HepG2 (cell line): Measurements from ENCODE around the gene C1QTNF3. TPM values are rescaled to one million over a fixed set of nuclear protein-coding genes. Genes with fewer than 3 reads are reported as not detected.

Experiments used
- ATAC-seq: fragments of 200-7000 bp; cut with Tn5 transposase; 3 replicates; pipeline ENCODE4 v1.9.1; 2020; ENCODE audit warnings: mild to moderate bottlenecking, moderate library complexity
- BruUV-seq: library from RNA; stranded (reverse); fragments of 400-500 nt; replicated peaks from 2 replicates; lab custom pipeline; 2021; lab: Mats Ljungman, UMichigan
- CTCF ChIA-PET: fragments of 300-600 bp; formaldehyde crosslinking; extraction: SDS; loops from one replicate; lab custom pipeline; 2021; ENCODE audit warnings: low total read pairs, inconsistent platforms, low intra/inter-chr PET ratio; lab: Yijun Ruan, JAX
- POLR2A ChIA-PET: fragments of 350-600 bp; sonication (Branson Sonifier 250); formaldehyde crosslinking; loops from one replicate; lab custom pipeline; 2020; ENCODE audit warnings: antibody characterized with exemption, inconsistent platforms; lab: Yijun Ruan, JAX
- DNase-seq: peaks from one replicate; pipeline ENCODE4 v3.0.0-alpha.2; 2015; ENCODE audit warnings: low spot score
- FAIRE-seq: peaks from 3 replicates; lab custom pipeline; 2011; peaks lifted over from hg19 to GRCh38; lab: Jason Lieb, UNC
- H2AFZ ChIP-seq: one replicate; pipeline ENCODE4 v1.6.1; 2011; ENCODE audit warnings: low read length, inconsistent platforms
- H3K27ac ChIP-seq: fragments of 300-600 bp; 3 replicates; pipeline ENCODE4 v1.8.0; 2011; ENCODE audit warnings: mixed run types, mild to moderate bottlenecking, mixed read lengths, low read length, inconsistent platforms; ENCODE audit not compliant: insufficient read depth; ENCODE audit errors: extremely low read length
- H3K27me3 ChIP-seq, 2 experiments: fragments of 200-600 bp in 1 of 2; 2 replicates in 1 of 2; 3 replicates in 1 of 2; pipeline versions ENCODE4 v1.6.0 to v1.8.0; 2011; ENCODE audit warnings: low read length in 2 of 2, mild to moderate bottlenecking in 2 of 2, moderate library complexity in 2 of 2, inconsistent platforms in 1 of 2; ENCODE audit not compliant: insufficient read depth in 2 of 2, control insufficient read depth in 1 of 2
- H3K36me3 ChIP-seq, 2 experiments: fragments of 200-600 bp in 1 of 2; replicated peaks in 1 of 2; 2 replicates in 1 of 2; 3 replicates in 1 of 2; pipeline versions ENCODE4 v1.5.1 to v1.8.0; 2011; ENCODE audit warnings: low read length in 2 of 2, inconsistent platforms in 1 of 2; ENCODE audit not compliant: insufficient read depth in 2 of 2, control insufficient read depth in 1 of 2
- H3K4me1 ChIP-seq: 2 replicates; pipeline ENCODE4 v1.5.1; 2012; ENCODE audit warnings: low read length, inconsistent platforms; ENCODE audit not compliant: insufficient read depth
- H3K4me2 ChIP-seq: 2 replicates; pipeline ENCODE4 v1.6.0; 2011; ENCODE audit warnings: low read depth, low read length, inconsistent platforms
- H3K4me3 ChIP-seq, 3 experiments: fragments of 200-600 bp in 1 of 3; sonication (generic), shearing (Covaris generic) in 1 of 3; replicated peaks in 1 of 3; 2 replicates each; pipeline ENCODE4 v1.5.1; 2011 to 2016; ENCODE audit warnings: low read length in 3 of 3, inconsistent platforms in 2 of 3, low read depth in 2 of 3, mild to moderate bottlenecking in 2 of 3, control low read depth in 1 of 3, mixed read lengths in 1 of 3; ENCODE audit not compliant: insufficient read depth in 1 of 3
- H3K79me2 ChIP-seq: one replicate; pipeline ENCODE4 v1.6.1; 2011; ENCODE audit warnings: low read length, inconsistent platforms; ENCODE audit not compliant: insufficient read depth
- H3K9ac ChIP-seq: 2 replicates; pipeline ENCODE4 v1.6.0; 2011; ENCODE audit warnings: mild to moderate bottlenecking, low read depth, low read length, inconsistent platforms; ENCODE audit not compliant: insufficient read depth
- H3K9me3 ChIP-seq: 2 replicates; pipeline ENCODE4 v1.5.1; 2012; ENCODE audit warnings: mild to moderate bottlenecking, low read length
- H4K20me1 ChIP-seq: 2 replicates; pipeline ENCODE4 v1.6.0; 2011; ENCODE audit warnings: inconsistent platforms, mild to moderate bottlenecking, low read length, moderate library complexity; ENCODE audit not compliant: insufficient read depth
- CREM ChIP-seq, 2 experiments: sonication (generic) in 1 of 2; formaldehyde crosslinking in 1 of 2; IDR thresholded peaks; 2 replicates each; pipeline versions ENCODE4 v1.4.0 to v1.6.1; 2016 to 2020; ENCODE audit warnings: antibody characterized with exemption in 1 of 2, mild to moderate bottlenecking in 1 of 2, missing genetic modification reagents in 1 of 2
- EEA1 ChIP-seq: sonication (generic); formaldehyde crosslinking; IDR thresholded peaks from 2 replicates; pipeline ENCODE4 v1.5.1; 2020; ENCODE audit warnings: mild to moderate bottlenecking, missing genetic modification reagents, borderline replicate concordance
- HNF4G ChIP-seq, 2 experiments: sonication (generic) in 1 of 2; formaldehyde crosslinking in 1 of 2; IDR thresholded peaks; 2 replicates each; pipeline versions ENCODE4 v1.4.0 to v1.6.1; 2011 to 2020; ENCODE audit warnings: borderline replicate concordance in 2 of 2, low read depth in 2 of 2, mild to moderate bottlenecking in 2 of 2, low read length in 1 of 2, missing genetic modification reagents in 1 of 2, moderate library complexity in 1 of 2
- IKZF4 ChIP-seq: sonication (generic); formaldehyde crosslinking; IDR thresholded peaks from 2 replicates; pipeline ENCODE4 v1.5.1; 2020; ENCODE audit warnings: borderline replicate concordance, mild to moderate bottlenecking, low read depth, missing genetic modification reagents; ENCODE audit errors: not compliant biosample characterization
- PPARG ChIP-seq: conservative IDR thresholded peaks from 2 replicates; pipeline ENCODE4 v1.6.1; 2016; ENCODE audit warnings: missing biosample characterization, missing genetic modification reagents
- PRPF4 ChIP-seq: fragments of 200-400 bp; formaldehyde crosslinking; IDR thresholded peaks from 2 replicates; pipeline ENCODE4 v1.6.1; 2016; ENCODE audit warnings: low read length, low read depth; ENCODE audit not compliant: poor library complexity, severe bottlenecking
- SKI ChIP-seq: fragments of 450-650 bp; IDR thresholded peaks from one replicate; pipeline ENCODE4 v1.6.1; 2018; ENCODE audit warnings: mild to moderate bottlenecking; ENCODE audit not compliant: partially characterized antibody
- SOX5 ChIP-seq: IDR thresholded peaks from 2 replicates; pipeline ENCODE4 v1.6.1; 2016; ENCODE audit warnings: borderline replicate concordance
- SOX6 ChIP-seq, 2 experiments: fragments of 450-650 bp in 1 of 2; sonication (generic) in 1 of 2; formaldehyde crosslinking in 1 of 2; IDR thresholded peaks; 2 replicates each; pipeline versions ENCODE4 v1.4.0 to v1.6.1; 2017 to 2020; ENCODE audit warnings: antibody characterized with exemption in 1 of 2, mild to moderate bottlenecking in 1 of 2, missing genetic modification reagents in 1 of 2
- TBL1XR1 ChIP-seq: fragments of 150-350 bp; IDR thresholded peaks from 2 replicates; pipeline ENCODE4 v1.6.1; 2014; ENCODE audit warnings: borderline replicate concordance, low read length; ENCODE audit not compliant: partially characterized antibody
- ZFP41 ChIP-seq: sonication (generic); formaldehyde crosslinking; IDR thresholded peaks from 2 replicates; pipeline ENCODE4 v1.4.0; 2020; ENCODE audit warnings: mild to moderate bottlenecking, missing genetic modification reagents, borderline replicate concordance
- ZNF230 ChIP-seq: sonication (generic); formaldehyde crosslinking; IDR thresholded peaks from 2 replicates; pipeline ENCODE4 v1.4.0; 2020; ENCODE audit warnings: mild to moderate bottlenecking, missing genetic modification reagents
- in situ Hi-C: cut with HindIII; loops from 2 replicates; pipeline ENCODE4 v1.10.0; 2017; ENCODE audit warnings: low pct_unique_long_range_greater_than_20kb; ENCODE audit not compliant: extremely low pct_ligation_motif_present
- intact Hi-C: fragments of 100-400 bp; cut with micrococcal nuclease; formaldehyde crosslinking; loops from one replicate; pipeline ENCODE4 v1.10.0; 2022; ENCODE audit not compliant: unreplicated experiment
- polyA plus RNA-seq, 8 experiments: library from polyadenylated mRNA; depleted of rRNA in 3 of 8; stranded (reverse) in 7 of 8; unstranded in 1 of 8; fragments of >200 nt; fragmentation: Illumina TruSeq in 4 of 8; extraction: Trizol in 4 of 8; gene quantifications; 2 replicates each; pipeline versions ENCODE4 v1.2.1 to v1.2.3, GENCODE V29; 2011 to 2016; ENCODE audit warnings: low read depth in 4 of 8, missing spikeins in 1 of 8, mixed read lengths in 1 of 8; ENCODE audit not compliant: insufficient read depth in 1 of 8
- total RNA-seq, 5 experiments: library from RNA; depleted of rRNA; stranded (reverse); fragments of >200 nt; fragmentation: Illumina TruSeq; extraction: Trizol; gene quantifications; 2 replicates each; pipeline ENCODE4 v1.2.3, GENCODE V29; 2016; ENCODE audit warnings: low read depth in 1 of 5
- TF ChIP-seq, protein P1 (sequence below): sonication (generic); formaldehyde crosslinking; IDR thresholded peaks from 2 replicates; pipeline ENCODE4 v1.4.0; 2020; ENCODE audit warnings: missing genetic modification reagents
- TF ChIP-seq, protein P2 (sequence below): IDR thresholded peaks from 2 replicates; pipeline ENCODE4 v1.4.0; 2020; ENCODE audit warnings: mild to moderate bottlenecking, missing genetic modification reagents
- TF ChIP-seq, protein P3 (sequence below): sonication (generic); formaldehyde crosslinking; IDR thresholded peaks from 2 replicates; pipeline ENCODE4 v1.9.0; 2021; ENCODE audit warnings: missing genetic modification reagents, mild to moderate bottlenecking, borderline replicate concordance

C1QTNF3 gene
- total and polyA plus RNA-seq, 2 of the 13 experiments (the other 11 are each of a cell fraction or from before 2014, with no cell fraction given): 3.3 to 10.8 TPM

DNA sequence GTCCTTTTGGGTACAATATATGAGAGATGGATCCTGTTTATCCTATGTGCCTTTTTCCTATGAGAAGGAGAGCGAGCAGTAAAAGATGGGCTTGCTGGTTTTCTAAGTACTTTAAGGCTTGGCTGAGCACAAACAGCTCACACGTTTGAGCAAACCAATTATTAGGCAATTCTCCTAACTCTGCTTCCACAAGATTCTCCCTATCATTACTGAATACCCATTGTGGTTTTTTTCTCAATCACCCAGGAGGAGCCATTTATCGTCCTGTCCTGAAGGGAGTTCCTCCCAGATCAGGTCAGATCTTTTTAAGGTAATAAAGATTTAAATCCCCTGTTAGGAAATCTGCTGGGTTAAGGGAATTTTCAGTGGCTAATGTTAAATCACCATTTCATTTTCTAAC, 19.4 kb upstream of the C1QTNF3 start (continued):
- TF ChIP-seq PRPF4: no peak
- no peak for TF ChIP-seq HNF4G (IDR thresholded peaks at IDR 0.05; ENCODE audit: borderline replicate concordance, low read depth, low read length)
- TF ChIP-seq HNF4G (CRISPR knock-in tag; IDR thresholded peaks at IDR 0.05; ENCODE audit: borderline replicate concordance, low read depth): no peak
- TF ChIP-seq, all 625 proteins: peak for 0

DNA sequence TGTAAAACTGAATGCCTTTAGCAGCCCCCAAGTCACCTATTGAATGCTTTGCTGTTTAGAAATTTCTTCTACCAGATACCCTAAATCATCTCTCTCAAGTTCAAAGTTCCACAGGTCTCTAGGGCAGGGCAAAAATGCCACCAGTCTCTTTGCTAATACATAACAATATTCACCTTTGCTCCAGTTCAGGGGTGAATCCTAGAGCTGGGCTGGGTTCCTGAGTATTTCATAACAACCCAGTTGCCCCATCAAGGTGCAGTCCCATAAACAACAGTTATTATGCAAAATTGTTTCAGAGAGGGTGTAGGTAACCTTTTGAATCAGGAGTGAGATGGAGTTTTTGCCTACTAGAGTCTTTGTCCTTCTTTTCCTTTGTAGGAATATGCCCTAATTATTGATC, 19.0 kb upstream of the C1QTNF3 start:
- in situ Hi-C loops: no loop called here
- H2AFZ ChIP-seq: no peak overlapping the region
- ChIA-PET POLR2A (no interaction called here), CTCF (no interaction called here)
- H3K36me3 ChIP-seq: peaks cover 2 to 5% of the 10 kb centered on the region in 2 experiments; a peak in 3 of 5 replicates
- no peak overlapping the region for H3K9ac ChIP-seq
- FAIRE-seq (peak; percentile 15), DNase-seq (peak; percentile 51), ATAC-seq (peak; percentile 52; the same call in 2 of the 3 replicates)
- H3K9me3 ChIP-seq: peaks cover 6% of the 10 kb centered on the region; the same call in 1 of the 2 replicates
- H3K27ac ChIP-seq: no peak overlapping the region
- intact Hi-C loops: no loop called here
- H3K27me3 ChIP-seq: no peaks in the 10 kb centered on the region
- no peak overlapping the region for H3K4me3 ChIP-seq
- no TSS peak for BruUV-seq
- no peak overlapping the region for H3K4me2 ChIP-seq
- no peaks in the 10 kb centered on the region for H4K20me1 ChIP-seq
- peaks cover 25% of the 10 kb centered on the region for H3K4me1 ChIP-seq
- H3K79me2 ChIP-seq: no peaks in the 10 kb centered on the region
- TF ChIP-seq SOX5 (CRISPR knock-in tag): peak; percentile 26; the same call in 1 of the 2 replicates
- TF ChIP-seq ZNF230: no peak
- TF ChIP-seq, protein P1, sequence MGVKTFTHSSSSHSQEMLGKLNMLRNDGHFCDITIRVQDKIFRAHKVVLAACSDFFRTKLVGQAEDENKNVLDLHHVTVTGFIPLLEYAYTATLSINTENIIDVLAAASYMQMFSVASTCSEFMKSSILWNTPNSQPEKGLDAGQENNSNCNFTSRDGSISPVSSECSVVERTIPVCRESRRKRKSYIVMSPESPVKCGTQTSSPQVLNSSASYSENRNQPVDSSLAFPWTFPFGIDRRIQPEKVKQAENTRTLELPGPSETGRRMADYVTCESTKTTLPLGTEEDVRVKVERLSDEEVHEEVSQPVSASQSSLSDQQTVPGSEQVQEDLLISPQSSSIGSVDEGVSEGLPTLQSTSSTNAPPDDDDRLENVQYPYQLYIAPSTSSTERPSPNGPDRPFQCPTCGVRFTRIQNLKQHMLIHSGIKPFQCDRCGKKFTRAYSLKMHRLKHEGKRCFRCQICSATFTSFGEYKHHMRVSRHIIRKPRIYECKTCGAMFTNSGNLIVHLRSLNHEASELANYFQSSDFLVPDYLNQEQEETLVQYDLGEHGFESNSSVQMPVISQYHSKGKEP (CRISPR knock-in tag): no peak
- no peak for TF ChIP-seq SOX6 (IDR thresholded peaks at IDR 0.05)
- peak; percentile 31; the same call in 1 of the 2 replicates for TF ChIP-seq SOX6 (CRISPR knock-in tag; IDR thresholded peaks at IDR 0.05)
- peak; percentile 15; the same call in 1 of the 2 replicates for TF ChIP-seq CREM (IDR thresholded peaks at IDR 0.05)
- no peak for TF ChIP-seq CREM (CRISPR knock-in tag; IDR thresholded peaks at IDR 0.05)
- no peak for TF ChIP-seq IKZF4 (CRISPR knock-in tag)
- TF ChIP-seq, protein P2, sequence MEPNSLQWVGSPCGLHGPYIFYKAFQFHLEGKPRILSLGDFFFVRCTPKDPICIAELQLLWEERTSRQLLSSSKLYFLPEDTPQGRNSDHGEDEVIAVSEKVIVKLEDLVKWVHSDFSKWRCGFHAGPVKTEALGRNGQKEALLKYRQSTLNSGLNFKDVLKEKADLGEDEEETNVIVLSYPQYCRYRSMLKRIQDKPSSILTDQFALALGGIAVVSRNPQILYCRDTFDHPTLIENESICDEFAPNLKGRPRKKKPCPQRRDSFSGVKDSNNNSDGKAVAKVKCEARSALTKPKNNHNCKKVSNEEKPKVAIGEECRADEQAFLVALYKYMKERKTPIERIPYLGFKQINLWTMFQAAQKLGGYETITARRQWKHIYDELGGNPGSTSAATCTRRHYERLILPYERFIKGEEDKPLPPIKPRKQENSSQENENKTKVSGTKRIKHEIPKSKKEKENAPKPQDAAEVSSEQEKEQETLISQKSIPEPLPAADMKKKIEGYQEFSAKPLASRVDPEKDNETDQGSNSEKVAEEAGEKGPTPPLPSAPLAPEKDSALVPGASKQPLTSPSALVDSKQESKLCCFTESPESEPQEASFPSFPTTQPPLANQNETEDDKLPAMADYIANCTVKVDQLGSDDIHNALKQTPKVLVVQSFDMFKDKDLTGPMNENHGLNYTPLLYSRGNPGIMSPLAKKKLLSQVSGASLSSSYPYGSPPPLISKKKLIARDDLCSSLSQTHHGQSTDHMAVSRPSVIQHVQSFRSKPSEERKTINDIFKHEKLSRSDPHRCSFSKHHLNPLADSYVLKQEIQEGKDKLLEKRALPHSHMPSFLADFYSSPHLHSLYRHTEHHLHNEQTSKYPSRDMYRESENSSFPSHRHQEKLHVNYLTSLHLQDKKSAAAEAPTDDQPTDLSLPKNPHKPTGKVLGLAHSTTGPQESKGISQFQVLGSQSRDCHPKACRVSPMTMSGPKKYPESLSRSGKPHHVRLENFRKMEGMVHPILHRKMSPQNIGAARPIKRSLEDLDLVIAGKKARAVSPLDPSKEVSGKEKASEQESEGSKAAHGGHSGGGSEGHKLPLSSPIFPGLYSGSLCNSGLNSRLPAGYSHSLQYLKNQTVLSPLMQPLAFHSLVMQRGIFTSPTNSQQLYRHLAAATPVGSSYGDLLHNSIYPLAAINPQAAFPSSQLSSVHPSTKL (CRISPR knock-in tag): peak; percentile 31
- peak; percentile 93 for TF ChIP-seq PPARG (CRISPR knock-in tag)
- TF ChIP-seq SKI: peak; percentile 81
- TF ChIP-seq TBL1XR1: peak; percentile 83
- TF ChIP-seq ZFP41 (CRISPR knock-in tag): no peak
- TF ChIP-seq, protein P3, sequence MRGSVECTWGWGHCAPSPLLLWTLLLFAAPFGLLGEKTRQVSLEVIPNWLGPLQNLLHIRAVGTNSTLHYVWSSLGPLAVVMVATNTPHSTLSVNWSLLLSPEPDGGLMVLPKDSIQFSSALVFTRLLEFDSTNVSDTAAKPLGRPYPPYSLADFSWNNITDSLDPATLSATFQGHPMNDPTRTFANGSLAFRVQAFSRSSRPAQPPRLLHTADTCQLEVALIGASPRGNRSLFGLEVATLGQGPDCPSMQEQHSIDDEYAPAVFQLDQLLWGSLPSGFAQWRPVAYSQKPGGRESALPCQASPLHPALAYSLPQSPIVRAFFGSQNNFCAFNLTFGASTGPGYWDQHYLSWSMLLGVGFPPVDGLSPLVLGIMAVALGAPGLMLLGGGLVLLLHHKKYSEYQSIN (CRISPR knock-in tag): no peak
- no peak for TF ChIP-seq EEA1 (CRISPR knock-in tag)
